CD4-positive, alpha-beta T cell treated with Interleukin-15 for 1 hour (primary cell): ENCODE data around the gene ANGPTL4.
"Not testable (repeated sequence)": the region's sequence is repeated elsewhere in the genome, so short reads cannot be mapped to it uniquely, and the experiment has no call there.

Source experiments
- DNase-seq: peaks from one replicate; pipeline ENCODE4 v3.0.0-alpha.2; 2020

ANGPTL4 gene

DNA sequence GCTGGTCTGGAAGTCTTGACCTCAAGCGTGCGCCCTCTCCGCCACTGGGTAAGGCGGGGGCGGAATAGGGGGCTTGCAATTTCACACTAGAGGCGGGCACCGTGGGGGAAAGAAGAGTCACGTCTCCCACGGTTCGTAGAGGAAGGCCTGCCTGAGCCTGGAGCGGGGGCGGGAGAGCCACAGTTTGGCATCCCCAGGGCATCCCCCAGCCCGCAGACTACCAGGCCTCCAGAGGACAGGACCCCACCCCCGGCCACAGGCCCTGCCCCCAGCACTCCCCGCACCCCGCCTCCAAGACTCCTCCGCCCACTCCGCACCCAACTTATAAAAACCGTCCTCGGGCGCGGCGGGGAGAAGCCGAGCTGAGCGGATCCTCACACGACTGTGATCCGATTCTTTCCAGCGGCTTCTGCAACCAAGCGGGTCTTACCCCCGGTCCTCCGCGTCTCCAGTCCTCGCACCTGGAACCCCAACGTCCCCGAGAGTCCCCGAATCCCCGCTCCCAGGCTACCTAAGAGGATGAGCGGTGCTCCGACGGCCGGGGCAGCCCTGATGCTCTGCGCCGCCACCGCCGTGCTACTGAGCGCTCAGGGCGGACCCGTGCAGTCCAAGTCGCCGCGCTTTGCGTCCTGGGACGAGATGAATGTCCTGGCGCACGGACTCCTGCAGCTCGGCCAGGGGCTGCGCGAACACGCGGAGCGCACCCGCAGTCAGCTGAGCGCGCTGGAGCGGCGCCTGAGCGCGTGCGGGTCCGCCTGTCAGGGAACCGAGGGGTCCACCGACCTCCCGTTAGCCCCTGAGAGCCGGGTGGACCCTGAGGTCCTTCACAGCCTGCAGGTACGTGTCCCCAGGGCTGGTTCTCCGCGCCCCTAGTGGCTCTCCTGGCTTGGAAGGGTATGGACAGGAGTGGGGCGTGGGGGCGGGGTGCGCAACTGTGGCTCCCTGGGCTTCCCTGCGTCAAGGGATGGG, at the start of gene ANGPTL4:
Gene ANGPTL4, plus strand, starts transcription at position 353 of the 969 bp plus-strand sequence. Its CDS starts 167 bp downstream, at position 520.
- peak; percentile 27 for DNase-seq

GRCh38 chr19:8314981-8315640, 48.8 kb upstream of the ANGPTL4 start:
- DNase-seq = not testable (repeated sequence)

- no peak for DNase-seq
These were observed 47.4 kb upstream of the ANGPTL4 start for GRCh38 chr19:8316351-8317125.

DNA sequence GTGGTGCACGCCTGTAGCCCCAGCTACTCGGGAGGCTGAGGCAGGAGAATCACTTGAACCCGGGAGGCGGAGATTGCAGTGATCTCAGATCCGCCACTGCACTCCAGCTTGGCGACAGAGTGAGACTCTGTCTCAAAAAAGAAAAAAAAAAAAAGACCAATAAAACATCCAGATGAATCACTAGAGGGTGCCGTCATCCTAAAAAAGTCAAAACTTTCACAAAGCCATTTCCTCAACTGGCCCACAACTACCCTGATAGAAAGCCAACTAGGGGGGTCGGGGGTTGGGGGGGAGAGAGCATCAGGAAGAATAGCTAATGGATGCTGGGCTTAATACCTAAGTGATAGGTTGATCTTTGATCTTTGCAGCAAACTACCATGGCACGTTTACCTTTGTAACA, 45.1 kb upstream of the ANGPTL4 start:
- not testable (repeated sequence) for DNase-seq

DNA sequence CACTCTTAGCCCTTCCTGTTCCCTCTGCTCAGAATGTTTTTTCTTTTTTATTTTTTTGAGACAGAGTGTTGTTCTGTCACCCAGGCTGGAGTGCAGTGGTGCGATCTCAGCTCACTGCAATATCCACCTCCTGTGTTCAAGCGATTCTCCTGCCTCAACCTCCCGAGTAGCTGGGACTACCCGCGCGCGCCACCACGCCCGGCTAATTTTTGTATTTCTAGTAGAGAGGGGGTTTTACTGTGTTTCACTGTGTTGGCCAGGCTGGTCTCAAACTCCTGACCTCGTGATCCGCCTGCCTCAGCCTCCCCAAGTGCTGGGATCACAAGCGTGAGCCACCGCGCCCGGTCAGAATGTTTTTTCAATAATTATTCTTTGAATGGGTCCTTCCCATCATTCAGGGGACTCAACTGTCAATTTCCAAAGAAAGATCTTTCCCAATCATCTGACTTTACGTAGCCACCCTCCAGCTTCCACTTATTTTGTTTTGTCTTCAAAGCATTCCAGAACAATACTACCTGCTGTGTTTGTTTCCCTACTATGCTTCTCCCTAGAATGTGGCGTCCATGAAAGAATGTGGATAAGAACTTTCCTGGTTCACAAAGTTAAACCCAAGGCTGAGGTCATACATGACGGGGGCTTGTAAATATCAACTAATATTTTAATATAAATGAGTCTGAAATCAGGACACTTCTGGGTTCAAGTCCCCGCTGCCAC, 44.0 kb upstream of the ANGPTL4 start:
- no peak for DNase-seq

DNA sequence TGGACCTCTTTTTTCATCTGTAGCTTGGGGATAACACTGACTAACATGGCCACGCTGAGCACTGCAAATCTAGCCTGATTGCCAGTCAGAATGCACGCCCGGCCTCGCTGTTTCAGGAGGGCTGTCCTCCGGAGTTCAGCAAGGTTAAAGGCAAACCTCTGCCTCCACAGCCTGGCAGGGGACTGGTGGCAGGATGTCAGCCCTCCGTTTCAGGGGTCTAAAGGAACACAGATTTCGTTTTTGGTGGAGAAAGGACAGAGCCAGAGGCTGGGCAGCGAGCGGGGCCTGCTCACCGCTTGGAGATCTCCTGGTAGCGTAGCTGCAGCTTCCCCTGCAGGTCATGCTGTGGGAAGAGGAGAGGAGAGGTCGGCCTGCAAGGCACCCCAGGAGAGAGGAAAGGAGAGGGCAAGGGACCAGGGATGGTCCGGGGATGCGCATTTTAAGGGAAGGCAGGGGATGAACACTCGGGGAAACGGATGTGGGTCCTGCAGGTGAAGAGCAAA, 43.3 kb upstream of the ANGPTL4 start:
- no peak for DNase-seq

- peak; percentile 96 for DNase-seq
These were observed 42.6 kb upstream of the ANGPTL4 start, which contains the start of the genes NDUFA7 and RPS28 for GRCh38 chr19:8321067-8321985. NDUFA7 (minus strand) TSS chr19:8321375; CDS start chr19:8321358, 17 bp downstream. RPS28 (plus strand) TSS chr19:8321496; CDS start chr19:8321531, 35 bp downstream.

GRCh38 chr19:8321986-8322637, 41.8 kb upstream of the ANGPTL4 start:
- no peak for DNase-seq

- no peak for DNase-seq
These were observed 41.3 kb upstream of the ANGPTL4 start for GRCh38 chr19:8322638-8322997.

- DNase-seq = no peak
These were observed 40.2 kb upstream of the ANGPTL4 start for GRCh38 chr19:8323781-8324185.

DNA sequence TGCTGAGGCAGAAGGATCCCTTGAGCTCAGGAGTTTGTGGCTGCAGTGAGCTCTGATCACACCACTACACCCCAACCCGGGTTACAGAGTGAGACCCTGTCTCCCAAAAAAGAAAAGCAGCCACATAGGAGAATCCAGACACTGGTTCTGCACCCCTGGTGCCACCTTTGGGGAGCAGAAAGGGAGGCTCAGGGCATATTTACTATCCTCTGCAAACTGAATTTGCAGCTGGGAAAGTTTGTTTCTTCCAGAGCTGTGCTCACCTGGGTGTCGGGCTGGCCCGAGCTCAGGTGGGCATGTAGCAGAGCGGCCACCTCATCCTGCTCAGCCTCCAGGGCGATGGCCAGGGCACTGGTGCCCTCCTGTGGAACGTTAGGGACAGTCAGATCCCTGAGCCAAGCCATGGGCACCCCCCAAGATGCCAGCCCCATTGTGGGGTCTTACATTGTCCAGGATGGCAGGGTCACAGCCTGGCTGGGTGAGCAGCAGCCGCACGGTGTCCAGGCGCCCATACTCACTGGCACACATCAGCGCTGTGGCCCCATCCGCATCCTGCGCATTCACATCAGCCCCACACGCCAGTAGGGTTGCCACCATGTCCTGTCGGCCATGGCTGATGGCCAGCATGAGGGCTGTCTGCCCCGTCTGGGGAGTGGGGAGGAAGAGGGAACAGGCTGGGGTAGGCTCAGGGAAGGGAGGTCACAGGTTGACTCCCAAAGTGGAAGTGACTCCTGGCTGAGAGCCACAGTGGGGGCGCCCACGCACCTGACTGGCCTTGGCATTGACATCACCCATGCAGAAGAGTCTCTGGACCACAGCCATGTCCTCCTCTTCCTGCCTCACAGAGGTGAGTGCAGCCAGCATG, 39.5 kb upstream of the ANGPTL4 start:
- DNase-seq = no peak

- DNase-seq = no peak
These were observed 38.5 kb upstream of the ANGPTL4 start for GRCh38 chr19:8325454-8325853.

DNA sequence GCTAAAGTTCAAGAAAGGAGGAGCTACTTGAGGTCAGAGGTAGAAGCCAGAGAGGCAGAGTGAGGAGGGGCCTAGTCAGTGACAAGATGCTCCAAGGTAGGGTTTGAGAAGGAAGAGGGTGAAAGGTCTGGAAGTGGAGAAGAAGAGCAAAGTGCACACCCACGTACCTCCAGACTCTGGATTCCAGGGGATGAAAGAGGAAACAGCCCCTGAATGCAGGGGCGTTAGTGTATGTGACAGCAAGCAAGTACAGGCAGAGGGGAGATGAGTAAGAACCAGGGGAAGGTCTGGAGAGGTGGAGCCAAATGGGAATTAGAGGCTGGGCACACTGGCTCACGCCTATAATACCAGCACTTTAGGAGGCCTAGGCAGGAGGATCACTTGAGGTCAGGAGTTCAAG, 34.0 kb upstream of the ANGPTL4 start:
- no peak for DNase-seq

DNA sequence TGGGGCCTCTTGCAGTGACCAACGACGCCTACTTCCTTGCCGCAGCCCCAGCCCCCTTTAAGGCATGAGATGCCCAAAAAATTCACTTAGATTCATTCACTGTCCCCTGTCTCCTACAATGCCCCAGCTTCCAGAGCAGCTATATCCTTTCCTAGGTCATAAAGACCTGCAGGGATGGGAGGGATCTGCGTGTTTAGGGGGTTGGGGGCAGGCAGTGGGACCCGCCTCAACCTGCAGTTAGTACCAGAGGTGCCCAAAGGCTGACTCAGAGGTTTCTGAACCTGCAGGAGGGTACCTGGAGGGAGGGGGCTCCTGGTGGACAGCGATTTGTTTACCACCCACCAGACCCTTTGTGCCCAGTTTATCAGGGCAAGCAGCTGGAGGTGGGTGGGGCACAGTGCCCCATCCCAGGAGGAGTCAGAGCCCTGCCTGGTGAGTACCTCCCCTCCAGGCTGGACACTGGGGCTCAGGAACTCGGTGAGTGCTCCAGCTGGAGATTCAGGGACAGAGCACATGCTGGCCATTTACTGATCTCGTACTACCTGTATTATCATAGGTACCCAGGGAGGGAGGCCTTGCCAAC, 32.6 kb upstream of the ANGPTL4 start:
- no peak for DNase-seq

DNA sequence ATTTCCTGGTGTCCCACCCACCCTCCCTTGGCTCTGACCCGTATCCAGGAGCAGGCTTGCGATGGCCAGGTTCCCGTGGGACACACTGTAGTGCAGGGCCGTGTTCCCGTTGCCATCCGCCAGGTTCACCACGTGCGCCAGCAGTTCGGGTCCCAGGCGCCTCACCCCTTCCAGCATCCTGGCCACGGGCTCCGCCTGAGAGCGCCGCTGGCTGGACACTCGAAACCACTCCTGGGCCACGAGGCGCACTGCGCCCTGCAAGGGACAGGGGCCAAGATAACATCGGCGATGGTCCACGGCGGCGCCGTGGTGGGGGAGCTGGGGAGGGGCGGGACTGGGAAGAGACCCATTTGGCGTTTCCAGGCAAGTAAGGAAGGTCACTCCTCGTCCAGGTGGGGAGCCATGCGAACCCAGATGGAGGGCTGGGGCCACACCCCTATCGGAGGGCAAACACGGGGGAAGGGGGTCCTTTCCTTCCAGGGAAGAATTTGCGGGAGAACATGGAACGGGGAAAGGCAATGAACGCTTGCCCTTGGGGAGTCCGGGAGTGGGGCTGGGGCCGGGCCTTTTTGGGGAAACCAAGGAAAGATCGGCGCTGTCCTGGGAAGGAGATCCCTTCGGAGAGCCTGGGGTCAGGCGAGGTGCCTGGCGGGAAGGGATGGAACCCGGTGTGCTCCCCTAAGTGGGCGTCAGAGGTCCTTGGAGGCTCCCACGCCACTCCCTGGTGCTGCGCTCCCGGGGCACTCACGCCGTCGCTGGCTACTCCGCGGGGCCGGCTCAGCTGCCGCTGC, 30.8 kb upstream of the ANGPTL4 start:
- DNase-seq = no peak

DNA sequence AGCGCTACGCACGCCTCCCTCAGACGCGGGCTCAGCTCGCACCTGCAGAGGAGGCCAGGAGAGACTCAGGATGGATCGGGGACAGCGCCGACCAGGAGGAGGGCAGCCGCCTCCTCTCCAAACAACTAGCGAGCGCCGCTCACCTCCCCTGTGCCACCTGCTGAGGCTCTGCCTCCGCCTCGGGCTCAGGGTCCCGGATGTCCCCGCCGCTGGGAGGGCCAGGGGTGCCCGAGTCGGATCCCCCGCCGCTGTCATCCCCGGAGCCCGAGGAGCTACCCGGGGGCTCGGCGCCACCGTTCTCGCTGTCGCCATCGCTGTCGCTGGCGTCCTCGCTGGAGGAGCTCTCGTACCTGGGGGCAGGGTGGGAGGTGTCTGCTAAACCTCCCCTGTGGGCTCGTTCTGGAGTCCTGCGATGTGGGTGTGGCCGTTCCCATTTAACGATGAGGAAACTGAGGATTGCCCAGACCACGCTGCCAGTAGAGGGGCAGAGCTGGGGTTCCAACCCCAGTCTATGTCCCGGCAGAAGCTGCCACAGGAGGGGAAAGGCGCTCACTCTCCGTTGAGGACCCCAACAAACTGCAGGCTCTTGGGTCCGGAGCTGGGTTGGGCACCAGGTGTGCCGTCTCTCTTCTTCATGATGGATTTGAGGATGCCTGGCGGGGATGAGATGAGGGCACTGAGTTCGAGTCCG, 30.0 kb upstream of the ANGPTL4 start:
- DNase-seq = no peak
